Measurements from ENCODE around the gene SIGLEC15. TPM values are rescaled to one million over a fixed set of nuclear protein-coding genes. Genes with fewer than 3 reads are reported as not detected.

The SIGLEC15 gene
- total RNA-seq, 1 experiment from 2014 or later, result not detected

DNA sequence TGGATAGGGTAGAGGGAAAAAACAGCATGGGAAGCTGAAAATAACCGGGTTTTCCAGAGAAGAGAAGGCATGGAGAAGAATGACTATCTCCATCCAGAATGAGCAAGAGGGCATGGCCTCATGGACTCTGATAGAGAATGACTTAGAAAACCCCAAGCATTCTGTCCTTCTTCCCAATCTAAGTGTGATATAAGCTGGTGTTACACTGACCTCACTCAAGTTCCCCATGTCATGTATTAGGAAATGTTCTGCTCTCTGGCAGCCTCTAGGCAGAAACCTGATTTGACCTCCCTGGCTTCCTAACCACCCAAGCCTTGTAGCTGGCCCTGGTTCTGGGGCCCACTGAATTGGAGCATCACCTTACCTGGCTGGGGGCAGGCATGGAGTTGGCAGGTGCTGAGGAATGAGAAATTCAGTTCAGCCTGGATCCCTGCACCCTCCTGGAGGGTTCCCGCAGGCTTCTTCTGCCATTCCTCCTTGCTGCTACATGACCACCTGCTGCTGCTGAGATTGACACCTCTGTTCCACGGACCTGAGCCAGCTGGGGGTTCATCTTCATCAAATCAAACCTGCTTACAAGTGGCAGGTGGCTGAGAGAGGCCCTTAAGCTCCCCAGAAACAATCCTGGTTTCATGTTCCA is 5.2 kb upstream of the SIGLEC15 start:
- POLR2A ChIA-PET, result no interaction called here
- RAD21 ChIA-PET (ENCODE audit: low non-redundant PET in 1 of 2, low total read pairs in 2 of 2, uncharacterized antibody in 2 of 2, unreplicated experiment in 2 of 2), result no interaction called here
- no TSS peak for BruUV-seq (replicated peaks)
- H3K79me2 ChIP-seq (ENCODE audit: insufficient read depth, low read length), result no peaks in the 10 kb centered on the region
- H3K4me3 ChIP-seq (replicated peaks in 1 of 2; ENCODE audit: low read depth in 1 of 2, low read length in 2 of 2), result no peak overlapping the region
- no peaks in the 10 kb centered on the region for H3K9me2 ChIP-seq (ENCODE audit: insufficient read depth)
- H3K27me3 ChIP-seq (ENCODE audit: insufficient read depth, low read length), result no peaks in the 10 kb centered on the region
- no peak overlapping the region for H3K9ac ChIP-seq (ENCODE audit: low read length)
- H2AFZ ChIP-seq (ENCODE audit: low read depth, low read length, poor library complexity, severe bottlenecking), result no peak overlapping the region
- intact Hi-C loops (cut with micrococcal nuclease), result no loop called here
- H3K4me2 ChIP-seq (ENCODE audit: low read length), result no peak overlapping the region
- DNase-seq (ENCODE audit: low read depth, low spot score) (no peak), ATAC-seq (no peak)
- H3K27ac ChIP-seq (ENCODE audit: low read depth, low read length), result no peak overlapping the region
- TF ChIP-seq ZNF274 (IDR thresholded peaks at IDR 0.05; ENCODE audit: low read depth, low read length) (no peak), CTCF (IDR thresholded peaks at IDR 0.05 in 2 of 3, conservative IDR thresholded peaks at IDR 0.05 in 1 of 3; ENCODE audit: borderline replicate concordance in 1 of 3, insufficient read depth in 1 of 3, low read depth in 2 of 3, low read length in 2 of 3) (no peak), YY1 (IDR thresholded peaks at IDR 0.05; ENCODE audit: extremely low read depth, insufficient replicate concordance, low read depth, low read length) (no peak), ZBTB33 (IDR thresholded peaks at IDR 0.05; ENCODE audit: extremely low read depth, insufficient replicate concordance, low read length) (no peak), POLR2AphosphoS5 (IDR thresholded peaks at IDR 0.05; ENCODE audit: low read depth, low read length) (no peak), CBX3 (IDR thresholded peaks at IDR 0.05; ENCODE audit: low read depth) (no peak), JUND (IDR thresholded peaks at IDR 0.05) (no peak), CEBPB (IDR thresholded peaks at IDR 0.05; ENCODE audit: low read depth) (no peak)
- TF ChIP-seq, protein P1, sequence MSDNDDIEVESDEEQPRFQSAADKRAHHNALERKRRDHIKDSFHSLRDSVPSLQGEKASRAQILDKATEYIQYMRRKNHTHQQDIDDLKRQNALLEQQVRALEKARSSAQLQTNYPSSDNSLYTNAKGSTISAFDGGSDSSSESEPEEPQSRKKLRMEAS (IDR thresholded peaks at IDR 0.05), result no peak
- TF ChIP-seq, protein P2, sequence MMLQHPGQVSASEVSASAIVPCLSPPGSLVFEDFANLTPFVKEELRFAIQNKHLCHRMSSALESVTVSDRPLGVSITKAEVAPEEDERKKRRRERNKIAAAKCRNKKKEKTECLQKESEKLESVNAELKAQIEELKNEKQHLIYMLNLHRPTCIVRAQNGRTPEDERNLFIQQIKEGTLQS (IDR thresholded peaks at IDR 0.05), result no peak
- no peaks in the 10 kb centered on the region for H3K36me3 ChIP-seq (ENCODE audit: control insufficient read depth in 1 of 2, insufficient read depth in 2 of 2, low read length in 2 of 2)
- H4K20me1 ChIP-seq (ENCODE audit: insufficient read depth), result no peaks in the 10 kb centered on the region
- CTCF ChIA-PET, result no interaction called here
- H3K9me3 ChIP-seq (ENCODE audit: control insufficient read depth in 1 of 2, insufficient read depth in 1 of 2, low read depth in 1 of 2, low read length in 2 of 2), result no peaks in the 10 kb centered on the region
- H3K4me1 ChIP-seq (ENCODE audit: control insufficient read depth in 1 of 2, insufficient read depth in 2 of 2, low read length in 2 of 2), result no peaks in the 10 kb centered on the region
